HuH-7.5 (cell line): ENCODE data around the gene CTH.
"Not testable (repeated sequence)": the region's sequence is repeated elsewhere in the genome, so short reads cannot be mapped to it uniquely, and the experiment has no call there.

Experiments
- DNase-seq: peaks from one replicate; pipeline ENCODE4 v3.0.0; 2011; ENCODE audit warnings: low spot score

The CTH gene

GRCh38 chr1:70409136-70409535 lies 1.9 kb upstream of the CTH start:
- no peak for DNase-seq

GRCh38 chr1:70411360-70411844 lies 334 bp downstream of the CTH start:
- peak; percentile 5 for DNase-seq

GRCh38 chr1:70415882-70416281 lies 4.8 kb downstream of the CTH start:
- no peak for DNase-seq

GRCh38 chr1:70418973-70419734 lies 8.1 kb downstream of the CTH start:
- not testable (repeated sequence) for DNase-seq

GRCh38 chr1:70420320-70420719 lies 9.3 kb downstream of the CTH start:
- DNase-seq = no peak

GRCh38 chr1:70426154-70427131 lies 15.4 kb downstream of the CTH start:
- no peak for DNase-seq

GRCh38 chr1:70427976-70428375 lies 16.9 kb downstream of the CTH start:
- DNase-seq = no peak

GRCh38 chr1:70429219-70429618 lies 18.2 kb downstream of the CTH start:
- DNase-seq = no peak

GRCh38 chr1:70429757-70430156 lies 18.7 kb downstream of the CTH start:
- no peak for DNase-seq

GRCh38 chr1:70431317-70431716 lies 20.2 kb downstream of the CTH start:
- DNase-seq = no peak

GRCh38 chr1:70431874-70432273 lies 20.8 kb downstream of the CTH start:
- DNase-seq = no peak

- no peak for DNase-seq
Observed at GRCh38 chr1:70434253-70434859, 23.3 kb downstream of the CTH start.

- no peak for DNase-seq
Observed at GRCh38 chr1:70436622-70437251, 25.7 kb downstream of the CTH start.

- no peak for DNase-seq
Observed at GRCh38 chr1:70438529-70438928, 27.5 kb downstream of the CTH start.

- no peak for DNase-seq
Observed at GRCh38 chr1:70440642-70441391, 29.7 kb downstream of the CTH start.

- no peak for DNase-seq
Observed at GRCh38 chr1:70441392-70442035, 30.4 kb downstream of the CTH start.

GRCh38 chr1:70442490-70442889 lies 31.4 kb downstream of the CTH start:
- DNase-seq = no peak

GRCh38 chr1:70443739-70444138 lies 32.7 kb downstream of the CTH start:
- DNase-seq = no peak

- DNase-seq = no peak
Observed at GRCh38 chr1:70449049-70449448, 38.0 kb downstream of the CTH start.

GRCh38 chr1:70452164-70452939 lies 41.3 kb downstream of the CTH start:
- DNase-seq = not testable (repeated sequence)
